Fibroblast of mammary gland (primary cell): ENCODE results near the gene FIBCD1.

ENCODE experiments used
- DNase-seq: peaks from one replicate; pipeline ENCODE4 v3.0.0-alpha.2; 2010; ENCODE audit warnings: low read depth
- H3K4me3 ChIP-seq: 2 replicates; pipeline ENCODE4 v1.5.1; 2011; ENCODE audit warnings: low read depth, mild to moderate bottlenecking, low read length, moderate library complexity; ENCODE audit not compliant: control insufficient read depth
- TF ChIP-seq, protein P1 (sequence below): conservative IDR thresholded peaks from 2 replicates; pipeline ENCODE4 v1.5.1; 2011; ENCODE audit warnings: low read depth, low read length, inconsistent platforms; ENCODE audit not compliant: control insufficient read depth, insufficient read depth

FIBCD1 gene

DNA sequence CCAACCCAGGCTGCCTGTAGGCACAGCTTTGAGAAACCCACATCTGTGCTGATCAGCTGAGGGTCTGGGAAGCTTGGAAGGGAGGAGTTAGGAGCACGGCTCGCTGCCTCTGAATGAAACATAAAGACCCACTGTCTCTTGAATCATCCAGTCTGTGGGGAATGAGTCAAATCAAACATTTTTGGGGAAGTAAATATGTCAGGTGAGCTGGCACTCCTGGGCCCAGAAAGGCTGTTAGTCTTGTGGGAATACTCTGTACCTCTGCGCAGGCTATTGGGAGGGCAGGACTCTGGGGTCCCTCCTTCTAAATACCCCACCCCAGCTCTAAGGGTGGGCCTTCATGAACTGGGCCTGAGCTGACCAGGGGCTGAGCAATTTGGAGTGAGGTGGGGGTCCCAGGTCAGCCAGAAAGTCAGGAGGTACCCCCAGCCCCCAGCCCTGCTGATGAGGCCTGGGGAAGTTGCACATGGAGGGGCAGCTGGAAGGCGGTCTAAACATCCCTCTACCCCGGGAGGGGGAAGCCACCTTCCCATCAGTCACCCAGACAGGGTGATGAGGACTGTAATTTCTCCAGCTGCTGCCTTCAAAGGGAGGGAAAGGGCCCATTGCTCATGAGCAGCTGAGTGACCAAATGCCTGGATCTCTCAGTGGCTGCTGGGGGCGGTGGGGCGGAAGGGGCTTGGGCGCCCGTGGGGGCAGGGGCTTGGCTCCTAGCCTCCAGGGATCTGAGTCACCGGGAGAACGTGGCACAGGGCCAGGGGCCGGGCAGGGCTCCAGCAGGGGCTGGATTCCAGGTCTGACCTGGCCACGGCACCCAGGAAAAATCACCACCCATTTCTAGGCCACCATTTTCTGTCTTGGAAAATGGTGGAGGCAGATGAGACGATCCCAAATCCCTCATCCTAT is 10.8 kb downstream of the FIBCD1 start:
- peak; percentile 58 for DNase-seq
- no peak overlapping the region for H3K4me3 ChIP-seq
- TF ChIP-seq, protein P1, sequence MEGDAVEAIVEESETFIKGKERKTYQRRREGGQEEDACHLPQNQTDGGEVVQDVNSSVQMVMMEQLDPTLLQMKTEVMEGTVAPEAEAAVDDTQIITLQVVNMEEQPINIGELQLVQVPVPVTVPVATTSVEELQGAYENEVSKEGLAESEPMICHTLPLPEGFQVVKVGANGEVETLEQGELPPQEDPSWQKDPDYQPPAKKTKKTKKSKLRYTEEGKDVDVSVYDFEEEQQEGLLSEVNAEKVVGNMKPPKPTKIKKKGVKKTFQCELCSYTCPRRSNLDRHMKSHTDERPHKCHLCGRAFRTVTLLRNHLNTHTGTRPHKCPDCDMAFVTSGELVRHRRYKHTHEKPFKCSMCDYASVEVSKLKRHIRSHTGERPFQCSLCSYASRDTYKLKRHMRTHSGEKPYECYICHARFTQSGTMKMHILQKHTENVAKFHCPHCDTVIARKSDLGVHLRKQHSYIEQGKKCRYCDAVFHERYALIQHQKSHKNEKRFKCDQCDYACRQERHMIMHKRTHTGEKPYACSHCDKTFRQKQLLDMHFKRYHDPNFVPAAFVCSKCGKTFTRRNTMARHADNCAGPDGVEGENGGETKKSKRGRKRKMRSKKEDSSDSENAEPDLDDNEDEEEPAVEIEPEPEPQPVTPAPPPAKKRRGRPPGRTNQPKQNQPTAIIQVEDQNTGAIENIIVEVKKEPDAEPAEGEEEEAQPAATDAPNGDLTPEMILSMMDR: no peak

DNA sequence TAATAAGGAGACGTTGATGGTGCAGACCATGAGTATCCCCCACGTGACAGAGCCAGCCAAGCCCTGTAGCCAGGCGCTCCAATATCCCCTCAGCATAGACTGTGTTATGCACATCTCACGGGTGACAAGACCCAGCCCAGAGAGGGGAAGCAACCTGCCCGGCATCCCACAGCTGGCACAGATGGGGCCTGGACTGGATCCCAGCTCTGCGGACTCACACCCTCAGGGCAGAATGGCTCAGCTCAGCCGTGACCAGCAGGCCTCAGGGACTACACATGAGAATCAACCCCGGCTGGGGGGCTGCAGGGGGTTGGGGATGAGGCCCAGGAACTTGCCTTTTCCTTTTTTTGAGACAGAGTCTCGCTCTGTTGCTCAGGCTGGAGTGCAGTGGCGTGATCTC is 11.7 kb downstream of the FIBCD1 start:
- no peak overlapping the region for H3K4me3 ChIP-seq
- DNase-seq: no peak
- TF ChIP-seq, protein P1: no peak

DNA sequence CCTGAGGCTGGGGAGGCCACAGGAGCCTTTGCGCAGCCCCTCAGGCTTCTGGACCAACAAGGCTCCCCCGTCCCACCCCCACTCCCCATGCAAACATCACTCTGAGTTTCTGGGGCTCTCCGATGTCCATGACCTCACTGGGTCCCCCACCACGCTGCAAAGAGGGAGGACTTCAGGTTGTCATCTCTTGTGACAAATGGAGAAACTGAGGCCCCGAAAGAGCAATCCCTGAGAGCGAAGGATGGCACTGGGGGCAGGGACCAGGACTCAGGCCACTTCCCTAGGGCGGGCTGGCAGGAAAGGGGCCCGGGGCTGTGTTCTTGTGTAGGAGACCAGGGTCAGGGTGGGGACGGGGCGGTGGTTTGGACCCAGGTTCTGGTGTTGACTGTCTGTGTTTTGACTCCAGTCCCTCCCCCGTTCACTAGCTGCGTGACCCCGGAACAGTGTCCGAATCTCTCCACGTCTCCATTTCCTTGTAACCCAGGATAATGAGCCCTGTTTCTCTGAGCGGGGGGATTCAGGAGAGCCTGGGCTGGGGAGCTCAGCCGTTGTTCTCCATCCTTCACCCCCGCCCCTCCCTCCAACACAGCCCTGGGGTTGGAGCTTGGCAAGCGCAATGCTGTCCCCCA is 13.9 kb downstream of the FIBCD1 start:
- TF ChIP-seq, protein P1: no peak
- no peak overlapping the region for H3K4me3 ChIP-seq
- no peak for DNase-seq

DNA sequence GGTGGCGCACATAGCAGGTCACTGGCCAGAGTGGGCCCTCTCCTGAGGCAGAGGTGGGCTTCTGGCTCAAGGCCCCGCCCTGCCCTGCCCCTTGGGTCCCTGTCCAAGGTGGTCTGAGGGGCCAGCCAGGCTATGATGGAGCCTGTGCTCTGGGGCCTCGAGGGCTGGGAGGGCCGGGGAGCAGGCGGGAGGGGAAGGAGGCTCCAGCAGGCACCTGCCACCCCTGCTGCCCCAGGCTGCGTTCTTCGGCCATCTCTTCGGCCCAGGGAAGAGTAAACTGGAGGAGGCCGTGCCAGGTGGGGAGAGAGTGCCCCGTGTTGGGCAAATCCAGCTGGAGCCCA is 14.6 kb downstream of the FIBCD1 start:
- H3K4me3 ChIP-seq: no peak overlapping the region
- no peak for DNase-seq
- TF ChIP-seq, protein P1: no peak

DNA sequence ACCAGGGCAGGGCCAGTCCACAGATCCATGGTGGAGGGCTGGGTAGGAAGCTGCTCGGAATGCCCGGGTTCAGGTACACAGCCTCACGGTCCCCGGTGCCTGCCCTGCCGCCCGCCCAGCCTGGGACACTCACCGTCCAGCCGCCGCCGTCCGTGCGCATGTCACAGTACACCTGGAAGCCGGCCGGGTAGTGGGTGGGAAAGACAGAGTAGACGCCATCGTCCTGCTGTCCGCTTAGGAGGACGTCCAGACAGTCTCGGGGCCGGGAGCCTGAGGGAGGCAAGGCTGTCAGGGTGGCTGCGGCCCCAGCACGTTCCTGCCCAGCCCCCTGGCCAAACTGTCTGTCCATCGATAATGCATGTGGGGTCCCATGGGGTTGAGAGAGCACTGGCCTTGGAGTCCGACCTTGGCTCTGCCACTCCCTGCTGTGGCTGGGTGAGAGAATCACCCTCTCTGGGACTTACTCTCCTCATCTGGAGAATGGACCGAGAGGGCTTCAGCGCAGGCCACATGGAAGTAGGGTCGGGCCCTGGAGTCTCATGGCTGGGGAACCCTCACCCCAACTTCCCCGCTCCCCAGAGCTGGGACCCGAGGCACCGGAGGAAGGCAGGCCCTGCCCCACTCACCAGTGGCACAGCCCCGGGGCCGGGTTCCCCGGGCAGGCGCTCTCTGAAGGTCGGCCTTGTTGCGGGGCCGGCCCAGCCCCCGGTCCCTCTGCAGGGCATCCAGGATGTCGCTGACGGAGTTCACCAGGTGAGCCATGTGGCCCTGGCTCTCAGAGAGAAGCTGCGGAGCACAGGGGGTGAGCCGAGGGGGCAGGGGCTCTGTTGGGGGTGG is 15.2 kb downstream of the FIBCD1 start:
- H3K4me3 ChIP-seq: no peak overlapping the region
- no peak for DNase-seq
- TF ChIP-seq, protein P1: no peak

DNA sequence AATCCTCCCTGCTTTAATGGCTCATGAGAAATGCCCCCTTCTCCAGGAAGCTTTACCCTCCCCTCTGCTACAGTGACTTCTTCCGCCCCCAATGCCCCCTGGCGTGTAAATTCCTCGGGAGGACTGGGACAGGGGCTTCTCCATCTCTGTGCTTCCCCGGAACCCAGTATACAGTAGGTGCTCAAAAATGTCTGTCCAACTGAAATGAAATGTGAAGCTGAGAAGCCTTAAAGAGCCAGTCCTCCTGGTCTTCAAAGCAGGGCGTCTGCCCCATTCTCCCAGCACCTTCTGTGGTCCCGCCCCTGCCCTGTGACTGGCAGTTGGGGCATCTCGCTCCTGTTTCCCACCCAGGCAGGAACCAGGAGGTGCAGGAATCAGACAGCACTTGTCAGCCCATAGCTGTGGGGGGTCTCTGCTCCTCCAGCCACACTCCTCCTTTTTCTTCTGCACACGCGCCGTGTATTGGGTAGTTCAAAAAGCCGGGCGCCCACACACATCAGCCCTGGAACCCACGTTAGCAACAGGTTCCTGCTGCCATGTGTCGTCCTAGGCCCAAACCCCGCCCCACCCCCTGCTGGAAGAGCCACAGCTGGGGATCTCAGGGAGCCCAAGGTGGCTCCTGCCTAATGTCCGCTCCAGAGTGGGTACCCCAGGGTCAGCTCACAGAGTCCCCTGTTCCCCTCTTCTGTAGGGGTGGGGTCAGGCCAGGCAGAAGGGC is 16.0 kb downstream of the FIBCD1 start:
- DNase-seq: no peak
- TF ChIP-seq, protein P1: no peak
- H3K4me3 ChIP-seq: no peak overlapping the region
